GM19324 (cell line): ENCODE results near the gene LGALSL.
A peak's percentile ranks its signal among the peaks of the same experiment; 100 is the strongest.

Experiments used
- ATAC-seq: cut with Tn5 transposase; IDR thresholded peaks from one replicate; pipeline ENCODE4 v1.9.1; 2021; ENCODE audit warnings: mild to moderate bottlenecking, moderate library complexity; ENCODE audit not compliant: unreplicated experiment, low FRiP score

The LGALSL gene

GRCh38 chr2:64453770-64454385 lies at the start of gene LGALSL:
TSS of gene LGALSL (plus strand) at chr2:64454162. CDS start at chr2:64454546, 384 bp downstream.
- peak; percentile 73 for ATAC-seq

- no peak for ATAC-seq
These were observed 49.2 kb upstream of the LGALSL start for GRCh38 chr2:64404743-64405142.

GRCh38 chr2:64405581-64406406 lies 48.2 kb upstream of the LGALSL start:
- ATAC-seq: no peak

- no peak for ATAC-seq
These were observed 47.6 kb upstream of the LGALSL start for GRCh38 chr2:64406407-64406774.

GRCh38 chr2:64408031-64408430 lies 45.9 kb upstream of the LGALSL start:
- no peak for ATAC-seq

GRCh38 chr2:64410671-64411070 lies 43.3 kb upstream of the LGALSL start:
- ATAC-seq: no peak

GRCh38 chr2:64412671-64413070 lies 41.3 kb upstream of the LGALSL start:
- ATAC-seq: no peak

- no peak for ATAC-seq
These were observed 39.1 kb upstream of the LGALSL start for GRCh38 chr2:64414736-64415435.

GRCh38 chr2:64417624-64418023 lies 36.3 kb upstream of the LGALSL start:
- no peak for ATAC-seq

- ATAC-seq: no peak
These were observed 34.3 kb upstream of the LGALSL start for GRCh38 chr2:64419596-64420165.

- no peak for ATAC-seq
These were observed 33.3 kb upstream of the LGALSL start for GRCh38 chr2:64420677-64421076.

GRCh38 chr2:64421201-64421600 lies 32.8 kb upstream of the LGALSL start:
- no peak for ATAC-seq

GRCh38 chr2:64422466-64422865 lies 31.5 kb upstream of the LGALSL start:
- ATAC-seq: no peak

- ATAC-seq: no peak
These were observed 30.7 kb upstream of the LGALSL start for GRCh38 chr2:64423303-64423702.

- no peak for ATAC-seq
These were observed 29.5 kb upstream of the LGALSL start for GRCh38 chr2:64424416-64424987.

- no peak for ATAC-seq
These were observed 27.6 kb upstream of the LGALSL start for GRCh38 chr2:64426183-64426952.

GRCh38 chr2:64434039-64434657 lies 19.8 kb upstream of the LGALSL start:
- no peak for ATAC-seq

GRCh38 chr2:64437883-64438282 lies 16.1 kb upstream of the LGALSL start:
- ATAC-seq: no peak

- ATAC-seq: no peak
These were observed 14.8 kb upstream of the LGALSL start for GRCh38 chr2:64439194-64439593.

GRCh38 chr2:64440843-64441242 lies 13.1 kb upstream of the LGALSL start:
- ATAC-seq: no peak
